Neural cell (in vitro differentiated cells): ENCODE measurements around the gene CNGA3.

Experiments
- EP300 ChIP-seq: fragments of 450-650 bp; conservative IDR thresholded peaks from 2 replicates; pipeline ENCODE4 v1.6.1; 2014; ENCODE audit warnings: antibody characterized with exemption, mild to moderate bottlenecking, moderate library complexity; ENCODE audit not compliant: poor library complexity, severe bottlenecking
- EZH2 ChIP-seq: fragments of 200-600, 300-800 bp; shearing (Covaris generic), sonication (generic); IDR thresholded peaks from 2 replicates; pipeline ENCODE4 v1.6.1; 2014; ENCODE audit warnings: antibody characterized with exemption, low read length, borderline replicate concordance, mild to moderate bottlenecking; ENCODE audit not compliant: insufficient read depth, poor library complexity, severe bottlenecking
- MXI1 ChIP-seq: fragments of 450-650 bp; conservative IDR thresholded peaks from 2 replicates; pipeline ENCODE4 v1.6.1; 2014; ENCODE audit warnings: antibody characterized with exemption, mild to moderate bottlenecking; ENCODE audit not compliant: poor library complexity, severe bottlenecking
- POLR2AphosphoS5 ChIP-seq: IDR thresholded peaks from 2 replicates; pipeline ENCODE4 v1.6.1; 2012
- RAD21 ChIP-seq: fragments of 450-650 bp; conservative IDR thresholded peaks from 2 replicates; pipeline ENCODE4 v1.6.1; 2014; ENCODE audit warnings: antibody characterized with exemption, mild to moderate bottlenecking, moderate library complexity
- TAF1 ChIP-seq: IDR thresholded peaks from 2 replicates; pipeline ENCODE4 v1.6.1; 2012; ENCODE audit warnings: low read depth
- TF ChIP-seq, protein P1 (sequence below): fragments of 450-650 bp; IDR thresholded peaks from 2 replicates; pipeline ENCODE4 v1.5.1; 2014; ENCODE audit warnings: antibody characterized with exemption, mild to moderate bottlenecking, moderate library complexity; ENCODE audit not compliant: poor library complexity, severe bottlenecking
- TF ChIP-seq, protein P2 (sequence below): IDR thresholded peaks from 2 replicates; pipeline ENCODE4 v1.6.1; 2012; ENCODE audit warnings: borderline replicate concordance

DNA sequence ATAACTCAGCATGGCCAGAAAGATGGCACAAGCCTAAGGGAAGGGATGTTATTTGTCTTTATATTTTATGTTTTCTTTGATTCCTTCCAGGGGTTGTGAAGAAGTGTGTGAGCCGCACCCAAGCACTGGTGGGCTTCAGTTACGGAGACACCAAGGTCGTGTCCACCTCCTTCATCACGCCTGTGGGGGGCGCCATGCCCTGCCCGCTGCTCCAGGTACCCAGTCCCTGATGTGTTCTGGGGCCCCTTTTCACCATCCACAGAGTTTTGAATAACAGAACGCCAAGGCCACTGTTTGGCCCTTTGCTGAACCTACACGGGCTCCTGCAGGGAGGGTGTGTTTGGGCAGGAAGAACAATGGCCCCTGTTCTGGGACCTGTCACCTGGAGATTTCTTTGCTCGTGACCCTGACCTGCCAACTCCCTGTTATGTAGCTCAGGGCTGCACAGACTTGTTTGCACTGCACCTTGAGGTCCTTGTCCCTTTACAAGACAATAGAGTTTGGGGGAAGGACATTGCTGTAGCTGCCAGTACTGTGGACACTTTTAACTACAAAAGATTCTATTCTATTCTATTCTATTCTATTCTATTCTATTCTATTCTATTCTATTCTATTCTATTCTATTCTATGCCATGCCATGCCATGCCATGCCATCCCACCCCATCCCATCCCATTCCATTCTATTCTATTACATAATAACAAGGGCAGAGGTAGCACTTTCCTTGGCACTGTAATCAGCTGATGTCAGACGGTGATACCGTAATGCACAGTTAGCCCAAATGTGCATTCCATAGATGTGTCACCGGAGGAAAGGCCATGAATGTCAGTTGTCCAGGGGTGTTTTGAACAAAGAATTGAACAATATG is 48.2 kb upstream of the CNGA3 start:
- TF ChIP-seq, protein P1, sequence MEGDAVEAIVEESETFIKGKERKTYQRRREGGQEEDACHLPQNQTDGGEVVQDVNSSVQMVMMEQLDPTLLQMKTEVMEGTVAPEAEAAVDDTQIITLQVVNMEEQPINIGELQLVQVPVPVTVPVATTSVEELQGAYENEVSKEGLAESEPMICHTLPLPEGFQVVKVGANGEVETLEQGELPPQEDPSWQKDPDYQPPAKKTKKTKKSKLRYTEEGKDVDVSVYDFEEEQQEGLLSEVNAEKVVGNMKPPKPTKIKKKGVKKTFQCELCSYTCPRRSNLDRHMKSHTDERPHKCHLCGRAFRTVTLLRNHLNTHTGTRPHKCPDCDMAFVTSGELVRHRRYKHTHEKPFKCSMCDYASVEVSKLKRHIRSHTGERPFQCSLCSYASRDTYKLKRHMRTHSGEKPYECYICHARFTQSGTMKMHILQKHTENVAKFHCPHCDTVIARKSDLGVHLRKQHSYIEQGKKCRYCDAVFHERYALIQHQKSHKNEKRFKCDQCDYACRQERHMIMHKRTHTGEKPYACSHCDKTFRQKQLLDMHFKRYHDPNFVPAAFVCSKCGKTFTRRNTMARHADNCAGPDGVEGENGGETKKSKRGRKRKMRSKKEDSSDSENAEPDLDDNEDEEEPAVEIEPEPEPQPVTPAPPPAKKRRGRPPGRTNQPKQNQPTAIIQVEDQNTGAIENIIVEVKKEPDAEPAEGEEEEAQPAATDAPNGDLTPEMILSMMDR, result no peak
- no peak for TF ChIP-seq RAD21
- no peak for TF ChIP-seq EZH2
- TF ChIP-seq, protein P2, sequence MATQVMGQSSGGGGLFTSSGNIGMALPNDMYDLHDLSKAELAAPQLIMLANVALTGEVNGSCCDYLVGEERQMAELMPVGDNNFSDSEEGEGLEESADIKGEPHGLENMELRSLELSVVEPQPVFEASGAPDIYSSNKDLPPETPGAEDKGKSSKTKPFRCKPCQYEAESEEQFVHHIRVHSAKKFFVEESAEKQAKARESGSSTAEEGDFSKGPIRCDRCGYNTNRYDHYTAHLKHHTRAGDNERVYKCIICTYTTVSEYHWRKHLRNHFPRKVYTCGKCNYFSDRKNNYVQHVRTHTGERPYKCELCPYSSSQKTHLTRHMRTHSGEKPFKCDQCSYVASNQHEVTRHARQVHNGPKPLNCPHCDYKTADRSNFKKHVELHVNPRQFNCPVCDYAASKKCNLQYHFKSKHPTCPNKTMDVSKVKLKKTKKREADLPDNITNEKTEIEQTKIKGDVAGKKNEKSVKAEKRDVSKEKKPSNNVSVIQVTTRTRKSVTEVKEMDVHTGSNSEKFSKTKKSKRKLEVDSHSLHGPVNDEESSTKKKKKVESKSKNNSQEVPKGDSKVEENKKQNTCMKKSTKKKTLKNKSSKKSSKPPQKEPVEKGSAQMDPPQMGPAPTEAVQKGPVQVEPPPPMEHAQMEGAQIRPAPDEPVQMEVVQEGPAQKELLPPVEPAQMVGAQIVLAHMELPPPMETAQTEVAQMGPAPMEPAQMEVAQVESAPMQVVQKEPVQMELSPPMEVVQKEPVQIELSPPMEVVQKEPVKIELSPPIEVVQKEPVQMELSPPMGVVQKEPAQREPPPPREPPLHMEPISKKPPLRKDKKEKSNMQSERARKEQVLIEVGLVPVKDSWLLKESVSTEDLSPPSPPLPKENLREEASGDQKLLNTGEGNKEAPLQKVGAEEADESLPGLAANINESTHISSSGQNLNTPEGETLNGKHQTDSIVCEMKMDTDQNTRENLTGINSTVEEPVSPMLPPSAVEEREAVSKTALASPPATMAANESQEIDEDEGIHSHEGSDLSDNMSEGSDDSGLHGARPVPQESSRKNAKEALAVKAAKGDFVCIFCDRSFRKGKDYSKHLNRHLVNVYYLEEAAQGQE, result no peak
- TF ChIP-seq POLR2AphosphoS5, result no peak
- no peak for TF ChIP-seq TAF1
- TF ChIP-seq MXI1, result no peak
- no peak for TF ChIP-seq EP300
